ENCODE measurements around the gene XRCC5. TPM values are rescaled to one million over a fixed set of nuclear protein-coding genes. Genes with fewer than 3 reads are reported as not detected.

The XRCC5 gene
- total and polyA plus RNA-seq, 2 donors (not counting 1 experiment from before 2014, with no cell fraction given), result 45.5 to 198 TPM

DNA sequence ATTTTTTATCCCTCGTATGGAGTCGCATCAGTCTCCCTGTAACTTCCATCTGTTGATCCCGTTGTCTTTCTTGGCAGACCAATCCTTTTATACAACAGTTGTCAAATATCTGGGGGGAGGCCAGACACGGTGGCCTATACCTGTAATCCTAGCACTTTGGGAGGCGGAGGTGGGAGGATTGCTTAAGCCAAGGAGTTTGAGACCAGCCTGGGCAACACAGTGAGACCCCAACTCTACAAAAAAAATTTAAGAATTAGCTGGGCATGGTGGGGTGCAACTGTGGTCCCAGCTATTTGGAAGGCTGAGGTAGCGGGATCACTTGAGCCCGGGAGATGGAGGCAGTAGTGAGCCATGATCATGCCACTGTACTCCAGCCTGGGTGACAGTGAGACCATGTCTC, 2.0 kb downstream of the XRCC5 start:
- peak overlapping the region; percentile 100 for H3K4me3 Mint-ChIP-seq

DNA sequence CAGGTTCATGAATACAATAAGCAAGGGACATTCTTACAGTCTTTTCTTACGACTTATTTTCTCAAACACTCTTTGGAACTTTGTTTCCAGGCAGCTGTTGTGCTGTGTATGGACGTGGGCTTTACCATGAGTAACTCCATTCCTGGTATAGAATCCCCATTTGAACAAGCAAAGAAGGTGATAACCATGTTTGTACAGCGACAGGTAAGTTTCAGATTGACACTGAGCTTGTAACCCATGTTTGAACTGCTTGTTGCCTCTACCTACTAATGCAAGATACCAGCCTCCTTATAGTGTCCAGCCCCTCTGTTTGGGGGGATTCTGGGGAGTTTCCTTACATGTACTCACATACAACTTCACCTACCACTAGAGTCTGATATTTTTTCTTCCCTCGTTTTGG, 3.8 kb downstream of the XRCC5 start:
- H3K9ac ChIP-seq (ENCODE audit: low read length), result no peak overlapping the region
- H3K27me3 ChIP-seq (replicated peaks in 1 of 4; ENCODE audit: control extremely low read depth in 1 of 4, control insufficient read depth in 3 of 4, insufficient read depth in 4 of 4, low read length in 3 of 4), result no peaks in the 10 kb centered on the region
- WGBS (ENCODE audit: insufficient coverage), result 83% methylated on average over 2 of the region's 4 CpGs
- Mint-ChIP-seq H3K27me3 (peaks cover 3% of the 10 kb centered on the region), H3K27ac (peak overlapping the region; percentile 43), H3K4me1 (peaks cover 79% of the 10 kb centered on the region), H3K9me3 (ENCODE audit: insufficient read depth) (no peaks in the 10 kb centered on the region), H3K4me3 (no peak overlapping the region)
- CTCF ChIA-PET, result interaction anchor here (1.6 to 2.3 kb wide), 3 partner anchors 28 to 80 kb away, joined by 4 to 8 read pairs (median 7); partner anchors contain the start of genes PECR and TMEM169
- peak overlapping the region in 1 of 2 donors; percentile 56 for H3K27ac ChIP-seq (ENCODE audit: low read length in 2 of 2)
- H4K20me1 ChIP-seq (ENCODE audit: control insufficient read depth, insufficient read depth, low read length, poor library complexity, severe bottlenecking), result peaks cover 46% of the 10 kb centered on the region
- POLR2A ChIA-PET, result interaction anchor here (0.6 kb wide), 1 partner anchor 802 kb away, joined by 9 read pairs; no protein-coding TSS in a partner anchor
- H3K4me1 ChIP-seq (ENCODE audit: control insufficient read depth in 2 of 2, insufficient read depth in 2 of 2, low read length in 2 of 2), result peaks cover 39 to 43% of the 10 kb centered on the region in 2 donors
- peaks cover 13 to 62% of the 10 kb centered on the region in 2 experiments for H3K36me3 ChIP-seq (replicated peaks in 1 of 2; ENCODE audit: control extremely low read depth in 1 of 2, control insufficient read depth in 1 of 2, extremely low read depth in 1 of 2, insufficient read depth in 2 of 2, low read length in 1 of 2)
- H2AFZ ChIP-seq (ENCODE audit: insufficient read depth, low read depth, low read length, poor library complexity, severe bottlenecking), result no peak overlapping the region
- no peaks in the 10 kb centered on the region for H3K9me3 ChIP-seq (ENCODE audit: control extremely low read depth in 1 of 3, control insufficient read depth in 2 of 3, insufficient read depth in 1 of 3, low read length in 2 of 3)
- TF ChIP-seq, protein P1, sequence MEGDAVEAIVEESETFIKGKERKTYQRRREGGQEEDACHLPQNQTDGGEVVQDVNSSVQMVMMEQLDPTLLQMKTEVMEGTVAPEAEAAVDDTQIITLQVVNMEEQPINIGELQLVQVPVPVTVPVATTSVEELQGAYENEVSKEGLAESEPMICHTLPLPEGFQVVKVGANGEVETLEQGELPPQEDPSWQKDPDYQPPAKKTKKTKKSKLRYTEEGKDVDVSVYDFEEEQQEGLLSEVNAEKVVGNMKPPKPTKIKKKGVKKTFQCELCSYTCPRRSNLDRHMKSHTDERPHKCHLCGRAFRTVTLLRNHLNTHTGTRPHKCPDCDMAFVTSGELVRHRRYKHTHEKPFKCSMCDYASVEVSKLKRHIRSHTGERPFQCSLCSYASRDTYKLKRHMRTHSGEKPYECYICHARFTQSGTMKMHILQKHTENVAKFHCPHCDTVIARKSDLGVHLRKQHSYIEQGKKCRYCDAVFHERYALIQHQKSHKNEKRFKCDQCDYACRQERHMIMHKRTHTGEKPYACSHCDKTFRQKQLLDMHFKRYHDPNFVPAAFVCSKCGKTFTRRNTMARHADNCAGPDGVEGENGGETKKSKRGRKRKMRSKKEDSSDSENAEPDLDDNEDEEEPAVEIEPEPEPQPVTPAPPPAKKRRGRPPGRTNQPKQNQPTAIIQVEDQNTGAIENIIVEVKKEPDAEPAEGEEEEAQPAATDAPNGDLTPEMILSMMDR (IDR thresholded peaks at IDR 0.05), result no peak
- TF ChIP-seq EZH2 (IDR thresholded peaks at IDR 0.05; ENCODE audit: borderline replicate concordance, insufficient read depth, low read depth, low read length, poor library complexity, severe bottlenecking), result no peak
- no peak overlapping the region for H3K4me2 ChIP-seq (replicated peaks; ENCODE audit: low read depth, low read length, poor library complexity, severe bottlenecking)
- no peak overlapping the region for H3K4me3 ChIP-seq (ENCODE audit: control extremely low read depth in 1 of 5, extremely low read depth in 1 of 5, insufficient read depth in 1 of 5, low read depth in 2 of 5, low read length in 4 of 5)
- ATAC-seq (ENCODE audit: low read depth) (no peak), DNase-seq (no peak)
- peaks cover 85% of the 10 kb centered on the region for H3K79me2 ChIP-seq (ENCODE audit: control insufficient read depth, insufficient read depth, low read length)
- intact Hi-C loops (cut with micrococcal nuclease), result loop anchor here (5.0 kb wide), 1 partner anchor 801 kb away; the partner anchor contains the start of gene ATIC

More for the DNA sequence above, 2.0 kb downstream of the XRCC5 start:
- ChIA-PET POLR2A (no interaction called here), CTCF (interaction anchor here (1.2 to 3.5 kb wide), 3 partner anchors 24 to 77 kb away, joined by 3 to 21 read pairs (median 4); no protein-coding TSS in a partner anchor)
- H3K9me3 ChIP-seq (ENCODE audit: control extremely low read depth in 1 of 3, control insufficient read depth in 2 of 3, insufficient read depth in 1 of 3, low read length in 2 of 3), result no peaks in the 10 kb centered on the region
- DNase-seq (no peak), ATAC-seq (ENCODE audit: low read depth) (no peak)
- intact Hi-C loops (cut with micrococcal nuclease), result loop anchor here (5.0 kb wide), 1 partner anchor 799 kb away; the partner anchor contains the start of gene ATIC
- WGBS (ENCODE audit: insufficient coverage), result 100% methylated on average over 2 of the region's 7 CpGs
- Mint-ChIP-seq H3K4me1 (peaks cover 65% of the 10 kb centered on the region), H3K27me3 (peaks cover 3% of the 10 kb centered on the region), H3K27ac (no peak overlapping the region), H3K9me3 (ENCODE audit: insufficient read depth) (no peaks in the 10 kb centered on the region)
- no peak overlapping the region for H3K9ac ChIP-seq (ENCODE audit: low read length)
- peaks cover 39 to 43% of the 10 kb centered on the region in 2 donors for H3K4me1 ChIP-seq (ENCODE audit: control insufficient read depth in 2 of 2, insufficient read depth in 2 of 2, low read length in 2 of 2)
- H3K27me3 ChIP-seq (replicated peaks in 1 of 4; ENCODE audit: control extremely low read depth in 1 of 4, control insufficient read depth in 3 of 4, insufficient read depth in 4 of 4, low read length in 3 of 4), result no peaks in the 10 kb centered on the region
- H3K27ac ChIP-seq (ENCODE audit: low read length in 2 of 2), result peak overlapping the region in 1 of 2 donors; percentile 97
- no peak overlapping the region for H3K4me3 ChIP-seq (ENCODE audit: control extremely low read depth in 1 of 5, extremely low read depth in 1 of 5, insufficient read depth in 1 of 5, low read depth in 2 of 5, low read length in 4 of 5)
- peaks cover 13 to 44% of the 10 kb centered on the region in 2 experiments for H3K36me3 ChIP-seq (replicated peaks in 1 of 2; ENCODE audit: control extremely low read depth in 1 of 2, control insufficient read depth in 1 of 2, extremely low read depth in 1 of 2, insufficient read depth in 2 of 2, low read length in 1 of 2)
- H3K4me2 ChIP-seq (replicated peaks; ENCODE audit: low read depth, low read length, poor library complexity, severe bottlenecking), result no peak overlapping the region
- peaks cover 35% of the 10 kb centered on the region for H4K20me1 ChIP-seq (ENCODE audit: control insufficient read depth, insufficient read depth, low read length, poor library complexity, severe bottlenecking)
- TF ChIP-seq EZH2 (IDR thresholded peaks at IDR 0.05; ENCODE audit: borderline replicate concordance, insufficient read depth, low read depth, low read length, poor library complexity, severe bottlenecking), result no peak
- TF ChIP-seq, protein P1 (IDR thresholded peaks at IDR 0.05), result no peak
- no peak overlapping the region for H2AFZ ChIP-seq (ENCODE audit: insufficient read depth, low read depth, low read length, poor library complexity, severe bottlenecking)
- H3K79me2 ChIP-seq (ENCODE audit: control insufficient read depth, insufficient read depth, low read length), result peaks cover 68% of the 10 kb centered on the region
